GM12878 (cell line): ENCODE results near the gene SCCPDH.

Experiments used
- CTCF ChIP-seq, 3 experiments: IDR thresholded peaks in 2 of 3; conservative IDR thresholded peaks in 1 of 3; 2 replicates each; pipeline ENCODE4 v1.5.1; 2011; ENCODE audit warnings: low read depth in 3 of 3, low read length in 3 of 3, mild to moderate bottlenecking in 3 of 3, control low read depth in 2 of 3, moderate library complexity in 2 of 3, inconsistent platforms in 1 of 3, mixed read lengths in 1 of 3; ENCODE audit not compliant: control insufficient read depth in 2 of 3, insufficient read depth in 1 of 3; ENCODE audit errors: extremely low read depth in 1 of 3
- EP300 ChIP-seq, 2 experiments: fragments of 150-350 bp in 1 of 2; IDR thresholded peaks; 2 replicates each; pipeline ENCODE4 v1.6.1; 2011 to 2012; ENCODE audit warnings: low read depth in 2 of 2, low read length in 2 of 2, borderline replicate concordance in 1 of 2, improper control_type of control experiment in 1 of 2, inconsistent platforms in 1 of 2; ENCODE audit not compliant: control insufficient read depth in 1 of 2

- TF ChIP-seq CTCF (IDR thresholded peaks at IDR 0.05 in 2 of 3, conservative IDR thresholded peaks at IDR 0.05 in 1 of 3; ENCODE audit: control insufficient read depth in 2 of 3, extremely low read depth in 1 of 3, insufficient read depth in 1 of 3, low read depth in 3 of 3, low read length in 3 of 3) = no peak
- no peak for TF ChIP-seq EP300 (IDR thresholded peaks at IDR 0.05; ENCODE audit: borderline replicate concordance in 1 of 2, control insufficient read depth in 1 of 2, low read depth in 2 of 2, low read length in 2 of 2)
Measured at GRCh38 chr1:246798107-246798506, 73.9 kb downstream of the SCCPDH start.
